Measurements from ENCODE around the gene HSPD1. TPM values are rescaled to one million over a fixed set of nuclear protein-coding genes. Genes with fewer than 3 reads are reported as not detected.
A peak's percentile ranks its signal among the peaks of the same experiment; 100 is the strongest.

HSPD1 gene
- total and polyA plus RNA-seq, 12 donors = 220 to 7,464 (median 577) TPM

- peaks cover 0 to 53% of the 10 kb centered on the region in 2 donors for H3K36me3 ChIP-seq (replicated peaks in 1 of 2)
- WGBS, 4 donors = 95 to 100% (median 98%) methylated on average over 3 of the region's 3 CpGs
- no peak overlapping the region for H3K27ac ChIP-seq
Observed at GRCh38 chr2:197477797-197478196, 21.8 kb downstream of the HSPD1 start.

DNA sequence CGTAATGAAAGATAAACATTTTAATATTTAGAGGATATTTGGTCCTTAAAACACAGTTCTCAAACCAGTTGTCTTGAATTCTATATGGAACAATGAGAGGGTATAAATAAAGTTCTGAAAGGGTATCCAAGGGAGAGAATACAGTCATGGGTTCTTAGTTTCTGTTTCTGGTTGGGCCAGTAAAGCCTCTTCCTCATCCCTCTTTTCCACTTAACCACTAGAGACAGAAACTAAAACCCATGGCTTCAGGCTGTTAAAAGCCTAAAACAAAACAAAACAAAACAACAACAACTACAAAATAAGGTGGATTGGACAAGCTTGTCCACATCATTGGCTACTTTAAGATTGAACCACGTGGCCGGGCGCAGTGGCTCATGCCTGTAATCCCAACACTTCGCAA is 27.5 kb downstream of the HSPD1 start:
- intact Hi-C loops (cut with DNase I) = no loop called here
- Histone ChIP-seq H3K36me3 (replicated peaks in 1 of 2) (peaks cover 0 to 92% of the 10 kb centered on the region in 2 donors), H3K27me3 (no peaks in the 10 kb centered on the region), H3K4me3 (no peak overlapping the region), H3K9me3 (replicated peaks in 1 of 3) (no peaks in the 10 kb centered on the region), H3K4me1 (replicated peaks in 1 of 2) (no peaks in the 10 kb centered on the region), H3K27ac (no peak overlapping the region)
- WGBS, 4 donors = 94 to 98% (median 97%) methylated on average over 5 of the region's 5 CpGs
- no peak for DNase-seq
- TF ChIP-seq, protein P1, sequence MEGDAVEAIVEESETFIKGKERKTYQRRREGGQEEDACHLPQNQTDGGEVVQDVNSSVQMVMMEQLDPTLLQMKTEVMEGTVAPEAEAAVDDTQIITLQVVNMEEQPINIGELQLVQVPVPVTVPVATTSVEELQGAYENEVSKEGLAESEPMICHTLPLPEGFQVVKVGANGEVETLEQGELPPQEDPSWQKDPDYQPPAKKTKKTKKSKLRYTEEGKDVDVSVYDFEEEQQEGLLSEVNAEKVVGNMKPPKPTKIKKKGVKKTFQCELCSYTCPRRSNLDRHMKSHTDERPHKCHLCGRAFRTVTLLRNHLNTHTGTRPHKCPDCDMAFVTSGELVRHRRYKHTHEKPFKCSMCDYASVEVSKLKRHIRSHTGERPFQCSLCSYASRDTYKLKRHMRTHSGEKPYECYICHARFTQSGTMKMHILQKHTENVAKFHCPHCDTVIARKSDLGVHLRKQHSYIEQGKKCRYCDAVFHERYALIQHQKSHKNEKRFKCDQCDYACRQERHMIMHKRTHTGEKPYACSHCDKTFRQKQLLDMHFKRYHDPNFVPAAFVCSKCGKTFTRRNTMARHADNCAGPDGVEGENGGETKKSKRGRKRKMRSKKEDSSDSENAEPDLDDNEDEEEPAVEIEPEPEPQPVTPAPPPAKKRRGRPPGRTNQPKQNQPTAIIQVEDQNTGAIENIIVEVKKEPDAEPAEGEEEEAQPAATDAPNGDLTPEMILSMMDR (IDR thresholded peaks at IDR 0.05) = no peak
- TF ChIP-seq POLR2A (IDR thresholded peaks at IDR 0.05) = no peak

More at GRCh38 chr2:197477797-197478196, 21.8 kb downstream of the HSPD1 start:
- no peak for TF ChIP-seq POLR2A (IDR thresholded peaks at IDR 0.05)
- TF ChIP-seq, protein P1 (IDR thresholded peaks at IDR 0.05) = no peak
- H3K9me3 ChIP-seq (replicated peaks in 1 of 3) = no peaks in the 10 kb centered on the region
- H3K27me3 ChIP-seq = no peaks in the 10 kb centered on the region
- no peaks in the 10 kb centered on the region for H3K4me1 ChIP-seq (replicated peaks in 1 of 2)
- intact Hi-C loops (cut with DNase I) = no loop called here
- DNase-seq = no peak
- no peak overlapping the region for H3K4me3 ChIP-seq

GRCh38 chr2:197464175-197464574 is 35.5 kb downstream of the HSPD1 start:
- Histone ChIP-seq H3K4me3 (no peak overlapping the region), H3K36me3 (replicated peaks in 1 of 2) (peaks cover 0 to 78% of the 10 kb centered on the region in 2 donors), H3K9me3 (replicated peaks in 1 of 3) (no peaks in the 10 kb centered on the region), H3K4me1 (replicated peaks in 1 of 2) (peaks cover 0 to 14% of the 10 kb centered on the region in 2 donors), H3K27me3 (no peaks in the 10 kb centered on the region), H3K27ac (peak overlapping the region in 1 of 5 donors; percentile 8)
- 48 to 56% (median 55%) methylated on average over 1 of the region's 1 CpG for WGBS, 4 donors
- TF ChIP-seq, protein P1 (IDR thresholded peaks at IDR 0.05) = no peak
- no peak for TF ChIP-seq POLR2A (IDR thresholded peaks at IDR 0.05)
- intact Hi-C loops (cut with DNase I) = loop anchor here in 1 of 2 donors (10.0 kb wide), 1 partner anchor 59 kb away; no protein-coding TSS in a partner anchor
- no peak for DNase-seq

DNA sequence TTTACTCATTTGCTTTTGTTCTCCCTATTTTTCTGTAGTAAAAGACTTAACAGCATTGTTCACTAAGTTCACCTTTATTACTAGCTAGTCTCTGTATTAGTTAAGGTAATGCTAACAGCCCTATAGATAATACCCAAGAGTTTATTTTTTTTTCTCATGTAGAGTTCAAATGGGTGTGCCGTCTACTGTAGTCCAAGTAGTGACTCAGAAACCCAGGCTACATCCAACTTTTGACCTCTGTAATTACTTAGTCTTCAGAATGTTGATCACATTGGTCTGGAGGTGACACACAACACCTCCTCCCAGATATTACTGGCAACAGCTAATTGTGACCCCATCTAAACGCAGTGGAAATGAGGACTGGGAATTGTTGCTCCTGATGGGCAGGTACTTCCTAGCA is 38.6 kb downstream of the HSPD1 start:
- WGBS, 4 donors = 68 to 85% (median 71%) methylated on average over 2 of the region's 2 CpGs
- intact Hi-C loops (cut with DNase I) = loop anchor here in 1 of 2 donors (10.0 kb wide), 1 partner anchor 56 kb away; no protein-coding TSS in a partner anchor
- DNase-seq = no peak
- peaks cover 0 to 49% of the 10 kb centered on the region in 2 donors for H3K36me3 ChIP-seq (replicated peaks in 1 of 2)
- no peak overlapping the region for H3K27ac ChIP-seq
- H3K9me3 ChIP-seq (replicated peaks in 1 of 3) = no peaks in the 10 kb centered on the region
- TF ChIP-seq POLR2A (IDR thresholded peaks at IDR 0.05) = no peak
- TF ChIP-seq, protein P1 (IDR thresholded peaks at IDR 0.05) = no peak
- peaks cover 5 to 33% of the 10 kb centered on the region in 2 donors for H3K4me1 ChIP-seq (replicated peaks in 1 of 2)
- H3K4me3 ChIP-seq = no peak overlapping the region
- H3K27me3 ChIP-seq = no peaks in the 10 kb centered on the region
